Fibroblast of skin of left quadriceps (primary cell): Measurements from ENCODE around the gene RABGGTA.

Source experiments
- DNase-seq, 2 experiments: peaks; one replicate each; pipeline ENCODE4 v3.0.0-alpha.2; 2013; ENCODE audit warnings: low read depth in 2 of 2

RABGGTA gene

DNA sequence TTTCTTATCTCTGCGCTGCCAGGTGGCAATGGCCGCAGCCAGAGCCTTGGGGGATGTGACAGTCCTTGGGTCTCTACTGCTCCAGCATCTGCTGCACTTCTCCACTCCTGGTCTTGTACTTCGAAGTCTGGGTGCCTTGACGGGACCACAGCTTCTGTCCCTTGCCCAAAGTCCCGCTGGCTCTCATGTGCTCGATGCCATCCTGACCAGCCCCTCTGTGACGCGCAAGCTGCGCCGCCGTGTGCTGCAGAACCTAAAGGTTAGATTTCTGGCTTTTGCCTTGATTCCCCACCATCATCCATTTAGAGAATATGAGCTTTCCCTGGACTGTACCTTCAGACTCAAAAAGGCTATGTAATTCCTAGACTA, 32.6 kb upstream of the RABGGTA start:
- DNase-seq, result no peak

DNA sequence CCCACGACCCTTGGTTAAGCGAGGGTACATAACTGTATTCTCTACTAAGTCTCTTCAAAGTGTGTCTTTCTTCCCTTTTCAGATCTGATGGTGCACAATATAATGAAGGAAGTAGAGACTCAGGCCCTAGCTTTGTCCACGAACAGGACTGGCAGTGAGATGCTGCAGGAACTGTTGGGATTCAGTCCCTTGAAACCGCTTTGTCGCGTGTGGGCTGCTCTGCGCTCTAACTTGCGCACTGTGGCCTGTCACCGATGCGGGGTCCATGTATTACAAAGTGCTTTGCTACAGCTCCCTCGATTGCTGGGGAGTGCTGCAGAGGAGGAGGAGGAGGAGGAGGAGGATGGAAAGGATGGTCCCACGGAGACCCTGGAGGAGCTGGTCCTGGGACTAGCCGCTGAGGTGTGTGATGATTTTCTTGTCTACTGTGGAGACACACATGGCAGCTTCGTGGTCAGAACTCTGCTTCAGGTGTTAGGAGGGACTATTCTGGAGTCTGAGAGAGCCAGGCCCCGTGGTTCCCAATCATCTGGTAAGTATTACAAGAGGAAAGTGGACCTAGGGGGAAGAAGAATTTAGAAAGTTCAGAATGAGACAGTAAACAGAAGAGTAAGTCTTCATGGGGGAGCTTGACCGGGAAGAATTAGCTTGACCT, 29.1 kb upstream of the RABGGTA start:
- no peak for DNase-seq

DNA sequence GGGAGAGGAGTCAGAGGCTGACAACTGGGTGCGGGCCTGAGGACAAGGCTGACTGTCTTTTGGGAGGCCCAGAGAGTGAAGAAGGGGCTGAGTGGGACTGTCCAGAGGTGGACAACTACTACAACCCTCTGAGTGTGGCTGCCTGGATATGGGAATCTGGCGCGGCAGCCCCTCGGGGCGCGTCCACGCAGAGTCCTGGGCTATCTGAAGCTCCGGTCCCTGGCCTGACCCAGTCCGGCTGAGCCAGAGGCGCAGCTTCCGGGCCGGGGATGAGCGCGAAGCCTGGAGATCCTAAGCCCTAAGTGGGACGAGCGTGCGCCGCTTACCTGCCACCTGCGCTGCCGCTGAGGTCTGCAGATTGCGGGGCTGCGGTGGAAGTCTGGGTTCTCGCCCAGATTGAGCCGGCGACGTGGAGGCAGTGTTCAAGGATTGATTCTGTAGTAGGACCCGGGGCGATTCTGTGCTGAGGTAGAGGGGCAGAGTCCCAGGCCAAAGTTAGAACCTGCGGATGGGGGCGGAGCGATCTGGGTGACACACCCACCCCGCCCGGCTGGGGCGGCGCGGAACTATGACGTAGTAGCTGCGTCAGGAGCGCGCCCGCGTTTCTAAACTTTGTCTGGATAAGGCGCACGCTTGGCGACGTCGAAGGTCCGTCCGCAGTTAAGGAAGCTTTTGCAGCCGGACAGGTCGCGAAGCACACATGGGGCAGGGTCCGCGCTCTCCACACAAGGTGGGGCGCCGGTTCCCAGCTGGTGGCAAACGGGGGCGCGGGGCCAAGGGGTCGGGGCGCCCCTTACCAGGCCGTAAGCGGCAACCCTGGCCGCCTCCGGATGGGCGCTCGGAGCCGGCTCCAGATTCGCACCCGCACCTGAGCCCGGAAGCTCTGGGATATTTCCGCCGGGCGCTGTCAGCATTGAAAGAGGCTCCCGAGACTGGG, 28.1 kb upstream of the RABGGTA start, which contains the start of the genes DHRS1 and NOP9:
DHRS1 (minus strand) TSS at position 526 of the 937 bp plus-strand sequence. CDS start 674 bp downstream, outside the sequence.
NOP9 (plus strand) TSS at position 596 of the 937 bp plus-strand sequence; CDS start at position 701, 105 bp downstream.
- DNase-seq, result peak; percentile 61 to 67

DNA sequence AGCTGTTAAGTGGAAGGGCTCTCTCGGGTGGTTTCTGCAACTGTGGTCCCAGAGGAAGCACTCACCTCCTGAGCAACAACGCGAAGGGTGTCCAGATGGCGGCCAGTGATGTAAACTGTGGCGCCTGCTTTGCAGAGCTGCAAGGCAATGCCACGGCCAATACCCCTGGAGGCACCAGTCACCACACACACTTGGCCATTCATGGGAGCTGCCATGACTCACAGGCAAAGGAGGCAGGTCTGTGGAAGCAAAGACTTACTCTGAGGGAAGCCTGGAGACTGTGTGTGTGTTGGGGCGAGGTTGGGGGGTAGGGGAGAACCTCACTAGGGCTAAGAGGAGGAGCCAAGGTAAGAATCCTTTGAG, 27.5 kb upstream of the RABGGTA start:
- peak in 1 of 2 experiments; percentile 3 for DNase-seq

DNA sequence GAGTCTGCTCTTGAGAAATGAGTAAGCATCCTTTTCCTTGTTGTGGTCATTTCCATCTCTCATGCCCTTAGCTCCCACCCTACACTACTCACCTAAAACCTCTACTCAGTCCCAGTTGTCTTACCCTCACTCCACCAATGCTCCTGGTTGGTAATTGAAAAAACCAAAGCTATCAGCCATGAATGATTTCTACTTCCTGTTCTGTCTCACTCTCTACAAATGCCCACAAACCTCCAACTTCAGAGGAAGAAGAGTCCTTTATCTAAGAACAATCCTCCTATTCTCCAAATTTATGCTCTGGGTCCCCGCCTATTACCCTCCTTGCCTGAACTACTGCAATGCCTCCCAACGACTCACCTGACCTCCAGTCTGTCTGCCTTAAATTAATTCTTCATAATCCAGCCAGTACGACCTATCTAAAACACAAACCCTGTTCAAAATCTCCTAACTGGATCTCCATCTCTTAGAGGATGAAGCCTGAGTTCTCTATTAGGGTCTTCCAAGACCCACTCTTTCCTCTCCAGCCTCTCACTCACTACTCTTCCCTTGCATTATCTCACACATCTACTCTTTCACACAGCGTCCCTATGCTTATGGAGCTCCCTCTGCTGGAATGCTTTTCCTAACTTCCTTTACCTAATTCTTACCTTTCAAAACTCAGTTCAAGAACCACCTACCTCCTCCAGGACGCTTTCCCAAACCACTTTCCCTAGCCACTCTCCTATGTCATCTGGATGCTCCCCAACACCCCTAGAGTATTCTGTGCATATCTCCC, 26.0 kb upstream of the RABGGTA start:
- peak in 1 of 2 experiments; percentile 4 for DNase-seq

DNA sequence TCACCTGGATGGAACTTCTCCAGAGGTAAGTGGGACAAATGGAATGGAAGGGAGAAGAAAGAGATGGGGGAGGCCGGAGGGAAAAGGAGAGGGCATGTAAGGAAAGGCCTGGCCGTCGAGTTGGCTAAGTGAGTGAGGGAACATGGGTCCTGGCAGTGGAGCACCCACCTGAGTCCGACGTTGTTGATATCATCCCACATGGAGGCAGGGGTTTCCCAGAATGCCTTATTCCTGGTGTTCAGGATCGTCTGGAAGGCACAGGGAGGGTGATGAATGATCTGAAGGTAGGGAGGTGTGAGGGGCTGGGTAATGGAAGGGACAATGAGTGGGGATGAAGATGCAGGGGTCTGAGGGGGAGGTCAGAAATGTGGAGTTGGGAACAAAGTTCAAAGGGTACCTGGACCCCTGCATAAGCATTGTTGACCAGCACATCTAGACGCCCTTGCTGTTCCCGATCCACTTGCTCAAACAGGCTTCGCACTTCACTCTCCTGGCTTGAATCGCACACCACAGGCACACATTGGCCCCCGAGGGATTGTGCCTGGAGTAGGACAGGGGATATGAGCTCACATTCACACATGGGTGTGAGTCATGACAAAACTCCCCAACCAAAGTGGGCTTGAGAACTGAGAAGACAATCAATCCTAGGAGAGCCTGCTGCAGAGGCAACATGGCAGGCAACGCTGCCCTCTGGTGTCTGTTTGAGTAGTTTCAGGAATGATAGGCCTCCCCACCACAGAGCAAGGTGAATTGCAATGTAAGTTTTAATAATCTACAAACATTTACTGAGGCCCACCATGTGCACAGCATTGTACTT, 25.2 kb upstream of the RABGGTA start:
- DNase-seq, result peak; percentile 80 to 82

DNA sequence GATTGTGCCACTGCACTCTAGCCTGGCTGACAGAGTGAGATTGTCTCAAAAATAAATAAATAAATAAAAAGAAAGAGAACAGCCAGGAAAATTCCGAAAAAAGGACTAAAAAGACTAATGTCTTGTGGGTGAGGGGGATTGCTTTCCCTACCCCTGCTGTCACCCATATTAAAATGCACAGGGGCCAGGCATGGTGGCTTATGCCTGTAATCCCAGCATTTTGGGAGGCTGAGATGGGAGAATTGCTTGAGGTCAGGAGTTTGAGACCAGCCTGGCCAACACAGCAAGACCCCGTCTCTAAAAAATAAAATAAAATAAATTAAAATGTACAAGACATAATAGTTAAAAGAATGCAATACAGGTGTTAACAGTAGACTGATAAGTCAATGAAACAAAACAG, 22.1 kb upstream of the RABGGTA start:
- DNase-seq, result no peak

DNA sequence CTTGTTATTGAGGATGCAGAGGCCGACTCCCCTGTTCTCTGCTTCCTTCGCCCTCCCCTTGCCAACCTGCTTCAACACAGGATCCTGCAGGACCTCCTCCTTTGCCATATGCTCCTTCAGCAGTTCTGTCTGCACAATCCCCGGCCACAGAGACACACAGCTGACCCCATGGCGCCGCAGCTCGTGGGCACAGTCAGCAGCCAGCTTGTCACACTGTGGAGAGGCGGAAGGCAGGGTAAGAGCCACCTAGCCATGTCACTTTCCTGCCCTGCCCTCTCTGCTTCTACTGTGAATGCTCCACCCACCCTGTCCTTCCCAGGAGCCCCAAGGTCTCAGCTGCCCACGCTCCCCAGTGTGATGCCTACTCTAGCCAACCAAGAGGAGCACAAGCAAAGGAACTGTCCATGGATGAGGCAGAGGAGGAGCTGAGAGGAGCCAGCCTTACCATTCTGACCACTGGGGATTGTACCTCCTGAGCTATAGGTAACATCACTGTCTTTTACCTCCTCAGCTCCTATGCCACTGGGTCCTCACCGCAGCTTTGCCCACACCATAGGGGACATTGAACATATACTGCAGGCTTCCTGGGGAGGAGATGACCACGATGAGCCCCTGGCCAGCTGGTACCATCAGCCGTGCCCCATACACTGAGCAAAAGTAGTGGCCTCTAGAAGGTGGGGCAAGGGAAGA, 20.9 kb upstream of the RABGGTA start:
- no peak for DNase-seq

DNA sequence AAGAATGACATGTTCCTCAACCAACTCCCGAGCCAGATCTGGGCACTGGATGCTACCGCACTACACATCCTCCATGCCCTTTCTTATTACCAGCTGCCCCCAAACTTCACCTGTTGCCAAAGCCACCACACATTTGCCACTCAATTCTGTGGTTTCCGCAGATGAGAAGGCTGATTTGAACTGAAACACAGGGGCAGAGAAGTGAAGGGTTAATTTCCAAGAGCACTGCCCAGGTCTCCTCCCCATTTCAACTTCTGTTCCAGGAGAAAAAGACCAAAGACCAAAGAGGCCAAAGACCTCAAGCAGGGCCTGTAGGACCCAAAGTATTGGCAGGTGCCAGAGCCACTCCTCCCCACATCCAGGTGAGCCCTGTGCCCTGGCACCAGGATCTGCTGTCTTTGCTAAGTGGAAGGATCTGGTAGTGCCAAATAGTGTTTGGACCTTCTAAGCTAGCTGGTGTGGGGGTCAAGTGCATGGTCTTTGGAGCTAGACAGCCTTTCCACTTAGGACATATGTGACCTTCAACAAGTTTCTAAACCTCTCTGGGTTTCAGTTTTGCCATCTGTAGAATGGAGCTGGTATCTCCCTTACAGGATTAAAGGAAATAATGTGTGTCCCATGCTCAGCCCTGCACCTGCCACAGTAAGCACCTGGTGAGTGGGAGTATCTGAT, 20.2 kb upstream of the RABGGTA start:
- DNase-seq, result no peak

DNA sequence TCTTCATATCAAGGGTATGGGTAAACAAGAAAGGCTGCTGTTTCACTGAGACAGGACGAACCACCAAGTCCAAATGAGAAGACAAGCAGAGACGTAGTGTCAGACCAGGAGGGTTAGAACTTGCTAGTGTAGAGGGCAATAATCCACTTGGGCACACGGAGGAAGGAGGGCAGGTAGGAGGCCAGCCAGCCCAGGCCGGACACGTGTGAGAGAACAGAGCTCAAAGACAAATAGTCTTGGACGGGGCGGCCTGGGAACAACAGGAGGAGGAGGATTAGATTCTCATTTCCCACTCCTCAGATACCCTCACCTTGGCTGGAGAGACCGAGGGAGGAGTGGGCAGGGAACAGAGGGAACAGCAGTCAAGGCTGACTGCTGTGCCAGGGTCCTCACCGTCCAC, 19.3 kb upstream of the RABGGTA start:
- no peak for DNase-seq

DNA sequence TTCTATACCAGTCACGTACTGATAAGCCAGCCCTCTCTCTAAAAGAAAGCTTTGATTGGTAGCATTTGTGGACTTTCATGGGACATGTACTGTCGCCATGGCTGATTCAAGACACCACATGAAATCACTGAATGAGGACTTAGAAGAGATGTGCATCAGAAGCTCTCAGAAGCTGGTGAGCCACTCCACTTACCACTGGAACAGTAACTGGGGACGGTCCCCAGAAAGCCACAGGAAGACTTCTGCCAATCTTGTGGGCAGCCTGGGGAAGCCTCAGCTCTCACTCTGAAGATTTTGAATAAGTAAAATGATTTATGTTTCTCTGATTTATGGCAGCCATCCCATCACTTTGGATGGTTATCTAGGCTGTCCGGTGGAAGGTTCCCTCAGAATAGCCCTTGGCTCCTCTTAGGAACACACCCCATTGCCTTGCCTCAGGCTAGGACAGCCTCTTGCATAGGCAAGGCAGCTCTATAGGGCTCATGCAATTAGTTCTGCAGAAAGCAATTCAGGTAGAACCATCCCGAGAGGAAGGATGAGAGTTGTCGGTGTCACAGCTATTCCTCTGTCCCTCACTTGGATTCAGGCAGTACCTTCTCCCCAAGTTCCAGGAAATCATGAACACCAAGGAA, 18.4 kb upstream of the RABGGTA start:
- DNase-seq, result no peak

DNA sequence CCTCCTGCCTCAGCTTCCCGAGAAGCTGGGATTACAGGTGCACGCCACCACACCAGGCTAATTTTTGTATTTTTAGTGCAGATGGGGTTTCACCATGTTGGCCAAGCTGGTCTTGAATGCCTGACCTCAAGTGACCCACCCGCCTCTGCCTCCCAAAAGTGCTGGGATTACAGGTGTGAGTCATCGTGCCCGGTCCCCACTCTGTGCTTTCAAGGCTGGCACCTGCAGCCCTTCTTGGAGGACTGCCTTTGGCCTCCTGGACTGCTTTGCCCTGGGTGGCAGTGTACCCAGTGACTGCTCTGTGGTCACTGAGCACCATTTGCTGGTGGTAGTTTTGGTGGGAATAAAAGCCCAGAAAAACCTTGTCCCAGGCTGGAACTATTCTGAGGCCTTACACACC, 15.6 kb upstream of the RABGGTA start:
- no peak for DNase-seq

DNA sequence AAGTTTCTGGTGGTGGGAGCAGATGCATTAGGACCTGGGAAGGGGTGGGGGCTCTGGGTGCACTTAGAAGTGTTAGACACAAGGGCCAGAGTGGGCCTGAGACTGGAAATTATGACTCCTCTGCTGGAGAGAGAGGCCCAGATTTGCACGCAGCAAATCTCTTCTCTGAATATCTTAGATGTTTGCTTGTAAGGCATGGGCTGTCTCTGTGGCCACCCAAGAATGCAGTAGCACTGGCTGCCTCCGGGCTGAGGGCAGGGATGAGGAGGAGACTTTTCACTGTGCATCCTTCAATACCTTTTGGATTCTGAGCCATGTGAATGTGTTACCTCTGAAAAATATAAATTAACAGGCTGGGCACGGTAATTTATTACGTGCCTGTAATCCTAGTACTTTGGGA, 14.0 kb upstream of the RABGGTA start:
- DNase-seq, result no peak

DNA sequence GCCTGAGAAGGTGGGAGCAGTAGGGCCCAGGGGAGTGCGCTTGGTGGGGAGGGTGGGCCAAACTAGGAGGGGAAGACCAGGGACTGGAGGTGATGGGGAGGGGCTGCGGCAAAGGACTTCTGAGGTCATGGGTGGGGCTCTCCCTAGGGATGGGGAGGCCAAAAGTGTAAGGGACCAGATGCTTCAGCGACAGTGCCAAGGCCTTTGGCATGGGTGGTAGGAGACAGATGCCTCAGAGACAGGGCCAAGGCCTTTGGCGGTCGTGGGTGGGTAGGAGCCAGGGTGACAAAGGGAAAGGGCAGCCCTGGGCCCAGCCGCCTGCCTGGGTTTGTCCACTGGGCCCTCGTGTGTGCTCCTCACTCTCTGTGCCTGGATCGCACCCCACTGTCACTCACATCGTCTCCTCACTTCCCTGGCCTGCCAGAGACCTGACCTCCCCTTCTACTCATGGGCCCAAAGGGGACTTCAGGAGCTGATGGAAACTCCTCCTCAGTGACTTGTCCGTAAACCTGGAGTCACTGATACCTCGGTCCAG, 13.2 kb upstream of the RABGGTA start:
- DNase-seq, result no peak

DNA sequence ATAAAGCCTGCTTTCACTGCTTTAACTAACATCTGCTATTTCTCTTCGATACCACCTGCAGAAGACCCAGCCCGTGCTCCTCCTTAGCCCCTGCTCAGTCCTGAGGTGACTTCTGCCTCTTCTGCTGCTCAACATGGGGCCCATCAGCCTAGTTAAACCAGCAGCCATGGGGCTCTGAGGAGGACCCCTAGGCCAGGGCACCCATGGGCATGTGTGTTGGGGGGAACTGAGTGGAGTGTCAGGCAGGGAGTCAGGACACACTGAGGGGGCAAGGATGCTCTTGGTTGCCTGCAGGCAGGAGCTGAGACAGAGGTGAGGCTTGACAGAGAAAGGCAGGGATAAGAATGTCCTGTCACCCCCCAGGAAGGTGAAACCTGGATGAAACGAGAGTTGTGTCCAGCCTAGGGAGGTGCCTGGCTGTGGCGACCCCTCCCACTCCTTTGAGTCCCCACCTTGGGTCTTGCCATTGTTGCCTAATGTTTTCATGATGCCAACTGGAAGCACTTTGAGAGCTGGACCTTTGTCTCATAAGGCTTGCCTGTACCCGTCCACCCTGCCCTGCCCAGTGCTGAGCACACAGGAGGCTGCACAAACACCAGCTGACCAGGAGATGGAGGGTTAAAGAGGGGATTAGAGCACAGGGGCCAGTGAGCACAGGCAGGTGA, 12.5 kb upstream of the RABGGTA start:
- no peak for DNase-seq

DNA sequence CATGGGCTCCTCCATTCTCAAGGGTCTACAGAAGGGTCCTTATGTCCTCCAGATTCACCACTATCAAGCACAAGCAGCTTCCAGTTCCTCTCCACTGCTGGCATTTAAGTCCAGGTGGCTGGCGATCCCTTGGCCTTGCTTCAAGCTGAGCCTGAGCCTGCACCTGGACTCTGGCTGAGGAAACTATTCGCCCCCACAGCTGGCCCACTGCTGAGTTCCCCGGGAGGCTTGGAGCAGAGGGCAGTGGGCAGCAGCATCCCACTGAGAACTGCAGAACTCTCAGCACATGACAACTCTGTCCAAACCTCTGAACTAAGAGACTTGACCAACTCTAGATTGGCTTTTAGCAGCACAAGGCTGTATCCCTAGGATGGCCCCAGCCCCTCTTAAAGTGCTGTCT, 11.3 kb upstream of the RABGGTA start:
- no peak for DNase-seq

DNA sequence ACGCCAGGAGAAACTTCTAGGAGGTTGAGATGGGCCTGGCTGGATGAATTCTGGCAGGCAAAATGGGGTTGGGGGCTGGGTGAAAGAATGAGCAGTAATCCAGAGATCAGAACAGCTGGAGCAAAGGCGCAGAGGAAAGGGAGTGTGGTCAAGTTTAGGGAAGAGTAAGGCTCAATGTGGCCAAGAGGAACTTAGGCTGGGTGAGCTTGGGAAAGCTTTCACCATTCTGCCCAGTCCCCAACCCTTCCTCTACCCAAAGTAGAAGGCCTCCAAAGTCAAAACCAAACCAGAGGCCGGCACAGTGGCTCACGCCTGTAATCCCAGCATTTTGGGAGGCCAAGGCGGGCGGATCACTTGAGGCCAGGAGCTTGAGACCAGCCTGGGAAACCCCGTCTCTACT, 10.2 kb upstream of the RABGGTA start:
- no peak for DNase-seq

DNA sequence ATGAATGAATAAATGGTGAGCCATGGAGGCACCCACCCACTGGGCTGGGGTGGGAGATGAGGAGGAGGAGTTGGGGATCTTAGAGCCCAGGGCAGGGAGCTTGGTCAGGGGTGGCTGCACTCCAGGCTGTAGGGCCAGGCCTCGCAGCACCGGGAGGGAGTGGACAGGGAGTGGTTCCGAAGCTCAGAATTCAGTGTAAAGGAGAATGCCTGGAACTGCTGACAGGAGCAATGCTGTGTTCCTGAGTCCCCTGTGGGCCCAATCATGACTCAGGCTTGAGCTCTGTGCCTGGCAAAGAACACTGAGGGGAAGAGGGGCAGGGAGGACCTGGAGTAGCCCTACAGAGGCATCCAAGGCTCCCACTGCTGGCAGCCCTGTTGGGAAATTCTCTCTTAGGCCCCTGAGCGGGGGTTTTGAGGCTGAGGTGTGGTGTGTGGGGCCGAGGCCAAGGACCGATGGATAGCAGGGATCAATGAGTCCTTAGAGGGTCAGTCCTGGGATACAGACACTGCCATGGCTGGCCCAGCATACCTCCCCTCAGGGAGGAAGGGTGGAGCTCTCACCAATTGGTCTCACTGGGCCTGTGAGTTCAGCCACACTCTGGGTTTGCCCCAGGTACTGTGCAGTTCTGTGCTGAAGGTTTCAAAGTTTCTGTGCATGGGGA, 9.5 kb upstream of the RABGGTA start:
- no peak for DNase-seq
